HepG2 (cell line): Measurements from ENCODE around the gene CARMIL3. TPM values are rescaled to one million over a fixed set of nuclear protein-coding genes. Genes with fewer than 3 reads are reported as not detected.

Experiments used
- ATF7-NPFF ChIP-seq: sonication (generic); formaldehyde crosslinking; IDR thresholded peaks from 2 replicates; pipeline ENCODE4 v1.8.1; 2023; ENCODE audit warnings: mild to moderate bottlenecking, low read depth, missing genetic modification reagents, moderate library complexity
- CCDC6 ChIP-seq: sonication (generic); formaldehyde crosslinking; IDR thresholded peaks from 2 replicates; pipeline ENCODE4 v1.8.1; 2022; ENCODE audit warnings: mild to moderate bottlenecking, missing genetic modification reagents, moderate library complexity
- ERF ChIP-seq: IDR thresholded peaks from 2 replicates; pipeline ENCODE4 v1.6.1; 2018; ENCODE audit warnings: missing biosample characterization, missing genetic modification reagents
- IRF2 ChIP-seq: IDR thresholded peaks from 2 replicates; pipeline ENCODE4 v1.6.1; 2018; ENCODE audit warnings: missing genetic modification reagents, missing compliant biosample characterization
- KDM5B ChIP-seq: sonication (generic); formaldehyde crosslinking; IDR thresholded peaks from 2 replicates; pipeline ENCODE4 v1.4.0; 2020; ENCODE audit warnings: missing genetic modification reagents, mild to moderate bottlenecking, borderline replicate concordance
- MAF1 ChIP-seq: sonication (generic); formaldehyde crosslinking; IDR thresholded peaks from 2 replicates; pipeline ENCODE4 v1.5.0; 2020; ENCODE audit warnings: missing genetic modification reagents, borderline replicate concordance
- MAFG ChIP-seq: sonication (generic); formaldehyde crosslinking; IDR thresholded peaks from 2 replicates; pipeline ENCODE4 v1.5.1; 2020; ENCODE audit warnings: mild to moderate bottlenecking, missing genetic modification reagents
- MEIS1 ChIP-seq: sonication (generic); formaldehyde crosslinking; IDR thresholded peaks from 2 replicates; pipeline ENCODE4 v1.9.0; 2021; ENCODE audit warnings: mild to moderate bottlenecking, missing genetic modification reagents, moderate library complexity, borderline replicate concordance
- PATZ1 ChIP-seq: sonication (generic); formaldehyde crosslinking; IDR thresholded peaks from 2 replicates; pipeline ENCODE4 v1.4.0; 2020; ENCODE audit warnings: missing genetic modification reagents
- RAD21 ChIP-seq: fragments of 450-650 bp; formaldehyde crosslinking; IDR thresholded peaks from 2 replicates; pipeline ENCODE4 v1.5.0; 2020; ENCODE audit warnings: mild to moderate bottlenecking
- REPIN1 ChIP-seq: sonication (generic); formaldehyde crosslinking; IDR thresholded peaks from 2 replicates; pipeline ENCODE4 v1.8.0; 2022; ENCODE audit warnings: missing genetic modification reagents, low read depth, mild to moderate bottlenecking, borderline replicate concordance
- REXO4 ChIP-seq: sonication (generic); formaldehyde crosslinking; IDR thresholded peaks from 2 replicates; pipeline ENCODE4 v1.8.0; 2022; ENCODE audit warnings: missing genetic modification reagents, mild to moderate bottlenecking, borderline replicate concordance
- RFX3 ChIP-seq: IDR thresholded peaks from 2 replicates; pipeline ENCODE4 v1.6.1; 2016; ENCODE audit warnings: missing biosample characterization, missing genetic modification reagents
- RFX5 ChIP-seq: IDR thresholded peaks from 2 replicates; pipeline ENCODE4 v1.6.1; 2011; ENCODE audit warnings: low read depth, low read length, improper control_type of control experiment
- SNAI1 ChIP-seq: sonication (generic); formaldehyde crosslinking; IDR thresholded peaks from 2 replicates; pipeline ENCODE4 v1.5.0; 2020; ENCODE audit warnings: mild to moderate bottlenecking, missing genetic modification reagents, borderline replicate concordance
- SRY ChIP-seq: sonication (generic); formaldehyde crosslinking; IDR thresholded peaks from 2 replicates; pipeline ENCODE4 v1.8.0; 2022; ENCODE audit warnings: mild to moderate bottlenecking, missing genetic modification reagents
- ZBTB7B ChIP-seq: sonication (generic); formaldehyde crosslinking; IDR thresholded peaks from 2 replicates; pipeline ENCODE4 v1.4.0; 2020; ENCODE audit warnings: missing genetic modification reagents
- ZIK1 ChIP-seq: sonication (generic); formaldehyde crosslinking; IDR thresholded peaks from 2 replicates; pipeline ENCODE4 v1.5.0; 2020; ENCODE audit warnings: mild to moderate bottlenecking, low read depth, missing genetic modification reagents, borderline replicate concordance
- ZNF207 ChIP-seq: fragments of 450-650 bp; IDR thresholded peaks from 2 replicates; pipeline ENCODE4 v1.6.1; 2016; ENCODE audit warnings: antibody characterized with exemption, borderline replicate concordance
- ZNF431 ChIP-seq: sonication (generic); formaldehyde crosslinking; IDR thresholded peaks from 2 replicates; pipeline ENCODE4 v1.9.0; 2022; ENCODE audit warnings: missing genetic modification reagents, low read depth, mild to moderate bottlenecking, borderline replicate concordance
- ZNF451 ChIP-seq: sonication (generic); formaldehyde crosslinking; IDR thresholded peaks from 2 replicates; pipeline ENCODE4 v1.5.0; 2020; ENCODE audit warnings: mild to moderate bottlenecking, missing genetic modification reagents
- ZNF570 ChIP-seq: sonication (generic); formaldehyde crosslinking; IDR thresholded peaks from 2 replicates; pipeline ENCODE4 v1.4.0; 2020; ENCODE audit warnings: mild to moderate bottlenecking, missing genetic modification reagents, borderline replicate concordance
- ZNF619 ChIP-seq: sonication (generic); formaldehyde crosslinking; IDR thresholded peaks from 2 replicates; pipeline ENCODE4 v1.4.0; 2020; ENCODE audit warnings: mild to moderate bottlenecking, missing genetic modification reagents
- ZNF687 ChIP-seq: sonication (generic); formaldehyde crosslinking; IDR thresholded peaks from 2 replicates; pipeline ENCODE4 v1.5.1; 2020; ENCODE audit warnings: mild to moderate bottlenecking, missing genetic modification reagents, moderate library complexity
- ZNF839 ChIP-seq: sonication (generic); formaldehyde crosslinking; IDR thresholded peaks from 2 replicates; pipeline ENCODE4 v1.4.0; 2020; ENCODE audit warnings: missing genetic modification reagents, mild to moderate bottlenecking, borderline replicate concordance
- polyA plus RNA-seq, 8 experiments: library from polyadenylated mRNA; depleted of rRNA in 3 of 8; stranded (reverse) in 7 of 8; unstranded in 1 of 8; fragments of >200 nt; fragmentation: Illumina TruSeq in 4 of 8; extraction: Trizol in 4 of 8; gene quantifications; 2 replicates each; pipeline versions ENCODE4 v1.2.1 to v1.2.3, GENCODE V29; 2011 to 2016; ENCODE audit warnings: low read depth in 4 of 8, missing spikeins in 1 of 8, mixed read lengths in 1 of 8; ENCODE audit not compliant: insufficient read depth in 1 of 8
- total RNA-seq, 5 experiments: library from RNA; depleted of rRNA; stranded (reverse); fragments of >200 nt; fragmentation: Illumina TruSeq; extraction: Trizol; gene quantifications; 2 replicates each; pipeline ENCODE4 v1.2.3, GENCODE V29; 2016; ENCODE audit warnings: low read depth in 1 of 5

The CARMIL3 gene
- total and polyA plus RNA-seq, 2 of the 13 experiments (the other 11 are each of a cell fraction or from before 2014, with no cell fraction given), result 0.27 to 0.55 TPM

- TF ChIP-seq IRF2 (CRISPR knock-in tag) (peak; percentile 98), MEIS1 (CRISPR knock-in tag) (peak; percentile 77), CCDC6 (CRISPR knock-in tag) (no peak), ZNF619 (peak; percentile 99), SRY (CRISPR knock-in tag) (no peak), ZNF839 (CRISPR knock-in tag) (no peak), ATF7-NPFF (CRISPR knock-in tag) (peak; percentile 99), ZIK1 (peak; percentile 88; the same call in 1 of the 2 replicates), ZBTB7B (CRISPR knock-in tag) (peak; percentile 97), REPIN1 (peak; percentile 100), ZNF451 (CRISPR knock-in tag) (peak; percentile 93; the same call in 1 of the 2 replicates), MAFG (CRISPR knock-in tag) (no peak), PATZ1 (CRISPR knock-in tag) (peak; percentile 99), RFX3 (CRISPR knock-in tag) (peak; percentile 50), ZNF687 (CRISPR knock-in tag) (peak; percentile 100), RAD21 (peak; percentile 39), ZNF207 (no peak), ZNF431 (CRISPR knock-in tag) (no peak), REXO4 (CRISPR knock-in tag) (no peak), KDM5B (CRISPR knock-in tag) (peak; percentile 97; the same call in 1 of the 2 replicates), MAF1 (CRISPR knock-in tag) (peak; percentile 2; the same call in 1 of the 2 replicates), RFX5 (no peak), ZNF570 (CRISPR knock-in tag) (peak; percentile 96), ERF (CRISPR knock-in tag) (peak; percentile 100), SNAI1 (CRISPR knock-in tag) (peak; percentile 91; the same call in 1 of the 2 replicates)
Measured at GRCh38 chr14:24095271-24096068, 43.7 kb downstream of the CARMIL3 start (continued).
